ENCODE results near the gene UBR4. TPM values are rescaled to one million over a fixed set of nuclear protein-coding genes. Genes with fewer than 3 reads are reported as not detected.

Gene UBR4
- total and polyA plus RNA-seq, 10 of the 15 experiments (the other 5 are each of a cell fraction or from before 2014, with no cell fraction given): 34.2 to 124 (median 56.2) TPM

DNA sequence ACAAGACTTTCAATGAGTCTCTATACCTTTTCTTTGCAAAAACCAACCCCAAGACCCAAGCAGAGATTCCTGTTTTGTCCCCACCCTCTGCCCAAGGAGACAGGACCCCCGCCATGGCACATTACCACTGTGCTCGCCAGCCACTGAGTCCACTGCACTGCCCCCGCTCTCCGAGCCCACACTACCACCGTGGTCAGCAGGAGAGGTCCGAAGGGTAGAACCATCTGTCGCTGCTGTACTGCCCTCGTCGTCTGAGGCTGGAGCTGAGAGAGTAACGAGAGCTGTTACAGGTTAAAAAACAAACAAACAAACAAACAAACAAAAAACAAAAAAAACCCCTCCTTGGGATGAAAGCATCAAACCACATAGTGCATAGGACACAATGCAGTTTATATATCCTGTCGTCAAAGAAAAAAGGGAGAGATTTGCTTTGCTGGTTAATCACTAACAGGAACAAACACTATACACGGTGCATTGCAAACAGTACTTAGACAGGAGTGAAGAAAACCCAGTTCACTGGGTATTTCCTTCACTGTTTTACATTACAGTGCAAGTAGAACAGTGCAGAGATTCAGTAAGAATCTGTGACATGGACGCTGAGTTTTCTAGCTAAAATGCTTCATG, 71.0 kb downstream of the UBR4 start (continued):
- no peak for TF ChIP-seq BCL11A (IDR thresholded peaks at IDR 0.05; ENCODE audit: low read depth, low read length)
- TF ChIP-seq SREBF1 (IDR thresholded peaks at IDR 0.05; ENCODE audit: low read length): no peak
- no peak for TF ChIP-seq HDAC6 (IDR thresholded peaks at IDR 0.05; ENCODE audit: unreplicated experiment)

DNA sequence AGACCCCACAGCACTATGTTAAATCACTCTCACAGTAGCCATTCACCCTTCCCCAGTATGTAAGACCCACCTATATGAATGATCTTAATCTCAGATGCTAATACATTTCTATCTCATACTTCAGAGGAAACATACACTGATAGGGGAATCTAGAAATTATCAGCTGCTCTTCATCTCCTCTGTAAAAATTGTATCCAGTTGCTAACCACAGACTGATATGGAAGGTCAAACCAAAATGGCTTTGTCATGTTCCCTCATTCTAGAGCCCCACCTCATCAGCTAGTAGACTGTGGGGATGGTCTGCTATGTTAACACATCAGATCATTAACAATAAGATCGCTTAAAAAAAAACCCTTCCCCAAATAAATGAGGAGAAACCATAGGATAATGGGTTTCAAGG, 71.7 kb downstream of the UBR4 start:
- FAIRE-seq: no peak
- RAD21 ChIA-PET (ENCODE audit: unreplicated experiment): no interaction called here
- Histone ChIP-seq H3K79me2 (ENCODE audit: control insufficient read depth, insufficient read depth, low read length) (no peaks in the 10 kb centered on the region), H3K9ac (ENCODE audit: control insufficient read depth, insufficient read depth, low read length) (no peak overlapping the region), H3K27me3 (replicated peaks in 1 of 2; ENCODE audit: control insufficient read depth in 2 of 2, insufficient read depth in 2 of 2, low read length in 1 of 2) (no peaks in the 10 kb centered on the region), H3K9me3 (replicated peaks; ENCODE audit: control insufficient read depth, insufficient read depth, low read length) (peaks cover 3% of the 10 kb centered on the region; the same call in 1 of the 3 replicates), H3K4me1 (ENCODE audit: control insufficient read depth, insufficient read depth, low read length) (no peaks in the 10 kb centered on the region), H3K4me2 (ENCODE audit: control insufficient read depth, insufficient read depth) (no peak overlapping the region), H2AFZ (ENCODE audit: control insufficient read depth, low read depth, low read length) (no peak overlapping the region), H3K4me3 (no peak overlapping the region), H3K36me3 (ENCODE audit: control insufficient read depth in 2 of 2, insufficient read depth in 2 of 2, low read length in 1 of 2) (peaks cover 16 to 32% of the 10 kb centered on the region in 2 experiments), H3K27ac (ENCODE audit: control insufficient read depth, insufficient read depth) (no peak overlapping the region), H4K20me1 (ENCODE audit: control insufficient read depth, insufficient read depth) (no peaks in the 10 kb centered on the region)
- DNase-seq (ENCODE audit: low read depth, low spot score): no peak
- SMC1A ChIA-PET (ENCODE audit: uncharacterized antibody, unreplicated experiment): no interaction called here
- CTCF ChIA-PET: interaction anchor here (0.6 kb wide), 1 partner anchor 254 kb away, joined by 3 read pairs; no protein-coding TSS in a partner anchor
- no peak for ATAC-seq
- TF ChIP-seq RFX5 (IDR thresholded peaks at IDR 0.05; ENCODE audit: low read depth, low read length): no peak
- TF ChIP-seq CREB1 (IDR thresholded peaks at IDR 0.05; ENCODE audit: low read depth): no peak
- no peak for TF ChIP-seq NFIC (IDR thresholded peaks at IDR 0.05; ENCODE audit: low read depth, low read length)
- TF ChIP-seq NR2F1 (conservative IDR thresholded peaks at IDR 0.05): no peak
- no peak for TF ChIP-seq STAT1 (conservative IDR thresholded peaks at IDR 0.05)
- TF ChIP-seq PML (IDR thresholded peaks at IDR 0.05; ENCODE audit: low read length): no peak
- TF ChIP-seq, protein P1, sequence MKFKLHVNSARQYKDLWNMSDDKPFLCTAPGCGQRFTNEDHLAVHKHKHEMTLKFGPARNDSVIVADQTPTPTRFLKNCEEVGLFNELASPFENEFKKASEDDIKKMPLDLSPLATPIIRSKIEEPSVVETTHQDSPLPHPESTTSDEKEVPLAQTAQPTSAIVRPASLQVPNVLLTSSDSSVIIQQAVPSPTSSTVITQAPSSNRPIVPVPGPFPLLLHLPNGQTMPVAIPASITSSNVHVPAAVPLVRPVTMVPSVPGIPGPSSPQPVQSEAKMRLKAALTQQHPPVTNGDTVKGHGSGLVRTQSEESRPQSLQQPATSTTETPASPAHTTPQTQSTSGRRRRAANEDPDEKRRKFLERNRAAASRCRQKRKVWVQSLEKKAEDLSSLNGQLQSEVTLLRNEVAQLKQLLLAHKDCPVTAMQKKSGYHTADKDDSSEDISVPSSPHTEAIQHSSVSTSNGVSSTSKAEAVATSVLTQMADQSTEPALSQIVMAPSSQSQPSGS (IDR thresholded peaks at IDR 0.05; ENCODE audit: low read length): no peak
- no peak for TF ChIP-seq POLR2A (IDR thresholded peaks at IDR 0.05; ENCODE audit: low read depth, low read length)
- TF ChIP-seq, protein P2, sequence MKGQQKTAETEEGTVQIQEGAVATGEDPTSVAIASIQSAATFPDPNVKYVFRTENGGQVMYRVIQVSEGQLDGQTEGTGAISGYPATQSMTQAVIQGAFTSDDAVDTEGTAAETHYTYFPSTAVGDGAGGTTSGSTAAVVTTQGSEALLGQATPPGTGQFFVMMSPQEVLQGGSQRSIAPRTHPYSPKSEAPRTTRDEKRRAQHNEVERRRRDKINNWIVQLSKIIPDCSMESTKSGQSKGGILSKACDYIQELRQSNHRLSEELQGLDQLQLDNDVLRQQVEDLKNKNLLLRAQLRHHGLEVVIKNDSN (IDR thresholded peaks at IDR 0.05; ENCODE audit: borderline replicate concordance, extremely low read length, insufficient read depth, low read depth, low read length): no peak
- TF ChIP-seq, protein P3, sequence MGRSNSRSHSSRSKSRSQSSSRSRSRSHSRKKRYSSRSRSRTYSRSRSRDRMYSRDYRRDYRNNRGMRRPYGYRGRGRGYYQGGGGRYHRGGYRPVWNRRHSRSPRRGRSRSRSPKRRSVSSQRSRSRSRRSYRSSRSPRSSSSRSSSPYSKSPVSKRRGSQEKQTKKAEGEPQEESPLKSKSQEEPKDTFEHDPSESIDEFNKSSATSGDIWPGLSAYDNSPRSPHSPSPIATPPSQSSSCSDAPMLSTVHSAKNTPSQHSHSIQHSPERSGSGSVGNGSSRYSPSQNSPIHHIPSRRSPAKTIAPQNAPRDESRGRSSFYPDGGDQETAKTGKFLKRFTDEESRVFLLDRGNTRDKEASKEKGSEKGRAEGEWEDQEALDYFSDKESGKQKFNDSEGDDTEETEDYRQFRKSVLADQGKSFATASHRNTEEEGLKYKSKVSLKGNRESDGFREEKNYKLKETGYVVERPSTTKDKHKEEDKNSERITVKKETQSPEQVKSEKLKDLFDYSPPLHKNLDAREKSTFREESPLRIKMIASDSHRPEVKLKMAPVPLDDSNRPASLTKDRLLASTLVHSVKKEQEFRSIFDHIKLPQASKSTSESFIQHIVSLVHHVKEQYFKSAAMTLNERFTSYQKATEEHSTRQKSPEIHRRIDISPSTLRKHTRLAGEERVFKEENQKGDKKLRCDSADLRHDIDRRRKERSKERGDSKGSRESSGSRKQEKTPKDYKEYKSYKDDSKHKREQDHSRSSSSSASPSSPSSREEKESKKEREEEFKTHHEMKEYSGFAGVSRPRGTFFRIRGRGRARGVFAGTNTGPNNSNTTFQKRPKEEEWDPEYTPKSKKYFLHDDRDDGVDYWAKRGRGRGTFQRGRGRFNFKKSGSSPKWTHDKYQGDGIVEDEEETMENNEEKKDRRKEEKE (IDR thresholded peaks at IDR 0.05): no peak
- no peak for TF ChIP-seq CHD2 (IDR thresholded peaks at IDR 0.05; ENCODE audit: borderline replicate concordance, low read depth, low read length)
- TF ChIP-seq SREBF1 (IDR thresholded peaks at IDR 0.05; ENCODE audit: low read length): no peak
- POLR2A ChIA-PET: interaction anchor here (0.5 kb wide), 1 partner anchor 107 kb away, joined by 6 read pairs; no protein-coding TSS in a partner anchor
- intact Hi-C loops (cut with micrococcal nuclease; ENCODE audit: unreplicated experiment) (no loop called here), in situ Hi-C loops (cut with MboI) (no loop called here)
- no TSS peak for BruUV-seq (replicated peaks)
- 93% methylated on average over 1 of the region's 1 CpG for WGBS (ENCODE audit: insufficient coverage, insufficient replicate concordance, low lambda C conversion rate, missing lambda C conversion rate)

All from GM12878 (cell line).